Measurements from ENCODE around the gene CSGALNACT2.

CSGALNACT2 gene

DNA sequence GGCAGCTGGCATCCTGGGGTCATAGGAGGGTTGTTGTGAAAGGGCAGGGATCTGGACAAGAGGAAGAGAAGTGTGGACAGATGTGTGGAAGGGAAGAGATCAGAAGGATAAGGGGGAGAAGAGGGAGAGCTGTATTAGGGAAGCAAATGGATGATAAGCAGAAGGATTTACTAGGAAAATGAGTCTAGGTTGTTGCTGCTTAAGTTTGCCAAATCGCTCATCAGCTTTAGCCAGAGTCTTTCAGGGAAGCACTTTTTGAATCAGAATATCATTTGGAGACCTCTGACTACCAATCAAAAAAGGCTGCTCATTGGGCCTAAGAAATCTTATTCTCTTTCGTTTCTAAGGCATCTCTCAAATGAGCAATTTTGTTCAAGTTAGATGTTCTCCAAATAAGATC, 2.6 kb upstream of the CSGALNACT2 start:
- TF ChIP-seq USF1 (IDR thresholded peaks at IDR 0.05) (no peak), CEBPB (IDR thresholded peaks at IDR 0.05) (no peak), EP300 (IDR thresholded peaks at IDR 0.05; ENCODE audit: borderline replicate concordance) (no peak), NFIC (IDR thresholded peaks at IDR 0.05) (no peak), TEAD4 (IDR thresholded peaks at IDR 0.05) (no peak), YY1 (IDR thresholded peaks at IDR 0.05; ENCODE audit: low read depth) (no peak), TAF1 (IDR thresholded peaks at IDR 0.05; ENCODE audit: low read depth) (no peak), MAX (IDR thresholded peaks at IDR 0.05) (no peak), EGR1 (IDR thresholded peaks at IDR 0.05) (no peak), RAD21 (IDR thresholded peaks at IDR 0.05; ENCODE audit: low read depth) (no peak), CREB1 (IDR thresholded peaks at IDR 0.05; ENCODE audit: low read depth) (no peak), REST (IDR thresholded peaks at IDR 0.05; ENCODE audit: low read depth) (no peak), ZBTB7A (IDR thresholded peaks at IDR 0.05; ENCODE audit: low read depth) (no peak), TCF12 (IDR thresholded peaks at IDR 0.05; ENCODE audit: low read depth) (no peak)

GRCh38 chr10:43136432-43136831, 1.8 kb upstream of the CSGALNACT2 start:
- TF ChIP-seq EGR1 (IDR thresholded peaks at IDR 0.05) (no peak), MAX (IDR thresholded peaks at IDR 0.05) (no peak), CREB1 (IDR thresholded peaks at IDR 0.05; ENCODE audit: low read depth) (no peak), NFIC (IDR thresholded peaks at IDR 0.05) (no peak)

DNA sequence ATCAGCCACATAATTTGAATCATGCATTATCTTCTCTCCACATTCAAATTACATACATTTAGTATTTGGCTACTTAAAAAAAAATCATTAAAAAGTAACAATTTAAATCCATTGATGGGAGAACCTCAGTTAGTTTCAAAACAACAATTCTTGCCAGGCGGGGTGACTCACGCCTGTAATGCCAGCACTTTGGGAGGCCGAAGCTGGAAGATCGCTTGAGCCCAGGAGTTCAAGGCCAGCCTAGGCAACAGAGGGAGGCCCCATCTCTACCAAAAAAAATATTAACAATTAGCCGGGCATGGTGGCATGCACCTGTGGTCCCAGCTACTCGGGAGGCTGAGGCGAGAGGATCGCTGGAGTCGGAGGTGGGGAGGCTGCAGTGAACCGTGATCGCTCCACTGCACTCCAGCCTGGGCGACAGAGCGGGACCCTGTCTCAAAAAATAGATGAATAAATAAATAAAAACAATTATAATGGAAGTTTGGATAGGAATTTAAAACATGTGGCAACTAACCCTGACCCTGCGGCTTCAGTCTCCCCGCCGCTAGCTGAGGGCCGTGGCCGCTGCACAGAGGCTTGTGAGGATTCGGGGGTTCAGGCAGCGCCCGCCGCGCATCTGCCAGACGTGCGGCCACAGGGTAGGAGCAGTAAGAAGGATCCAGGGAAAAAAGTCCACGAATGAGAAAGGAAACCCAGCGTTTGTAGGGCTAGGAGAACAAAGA, 1.1 kb upstream of the CSGALNACT2 start:
- TF ChIP-seq USF1 (IDR thresholded peaks at IDR 0.05) (no peak), MAX (IDR thresholded peaks at IDR 0.05) (no peak), EGR1 (IDR thresholded peaks at IDR 0.05) (no peak), TEAD4 (IDR thresholded peaks at IDR 0.05) (no peak), RAD21 (IDR thresholded peaks at IDR 0.05; ENCODE audit: low read depth) (no peak), EP300 (IDR thresholded peaks at IDR 0.05; ENCODE audit: borderline replicate concordance) (no peak), YY1 (IDR thresholded peaks at IDR 0.05; ENCODE audit: low read depth) (no peak), TAF1 (IDR thresholded peaks at IDR 0.05; ENCODE audit: low read depth) (no peak), REST (IDR thresholded peaks at IDR 0.05; ENCODE audit: low read depth) (no peak), NFIC (IDR thresholded peaks at IDR 0.05) (no peak), CREB1 (IDR thresholded peaks at IDR 0.05; ENCODE audit: low read depth) (no peak), ZBTB7A (IDR thresholded peaks at IDR 0.05; ENCODE audit: low read depth) (no peak), CEBPB (IDR thresholded peaks at IDR 0.05) (no peak), TCF12 (IDR thresholded peaks at IDR 0.05; ENCODE audit: low read depth) (no peak), FOXM1 (IDR thresholded peaks at IDR 0.05; ENCODE audit: borderline replicate concordance, low read depth) (no peak)

DNA sequence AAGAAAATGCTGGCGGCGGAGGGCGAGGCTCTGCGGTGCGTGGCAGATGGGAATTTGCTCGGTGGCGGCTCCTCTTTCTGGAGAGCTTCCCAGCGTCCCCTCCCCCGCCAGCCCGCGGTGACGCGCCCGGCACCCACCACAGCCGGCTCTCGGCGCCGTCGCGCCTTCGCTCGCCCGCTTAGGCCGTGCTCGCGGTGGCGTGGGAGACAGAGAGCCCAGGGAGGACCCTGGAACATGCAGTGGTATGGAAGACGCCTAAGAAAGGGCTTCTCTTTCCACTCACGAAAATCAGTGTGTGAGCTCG, 576 bp upstream of the CSGALNACT2 start:
- TF ChIP-seq TAF1 (IDR thresholded peaks at IDR 0.05; ENCODE audit: low read depth) (no peak), MAX (IDR thresholded peaks at IDR 0.05) (peak; percentile 56)

- no peak for TF ChIP-seq USF1 (IDR thresholded peaks at IDR 0.05)
Observed at GRCh38 chr10:43138757-43139241, 554 bp downstream of the CSGALNACT2 start.

DNA sequence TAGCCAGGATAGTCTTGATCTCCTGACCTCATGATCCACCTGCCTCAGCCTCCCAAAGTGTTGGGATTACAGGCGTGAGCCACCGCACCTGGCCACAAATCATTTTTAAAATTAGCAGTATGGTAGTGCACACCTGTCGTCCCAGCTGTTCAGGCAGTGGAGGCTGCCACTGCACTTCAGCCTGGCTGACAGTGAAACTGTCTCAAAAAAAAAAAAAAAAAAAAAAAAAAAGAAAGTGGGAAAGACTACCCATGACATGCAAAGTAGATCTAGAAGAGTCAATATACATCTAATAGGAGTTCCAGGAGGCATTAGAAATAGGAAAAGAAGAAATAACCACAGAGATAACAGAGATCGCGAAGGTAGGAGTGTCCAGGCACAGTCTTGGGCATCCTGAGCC, 3.2 kb downstream of the CSGALNACT2 start:
- TF ChIP-seq TAF1 (IDR thresholded peaks at IDR 0.05; ENCODE audit: low read depth) (no peak), TCF12 (IDR thresholded peaks at IDR 0.05; ENCODE audit: low read depth) (no peak), EGR1 (IDR thresholded peaks at IDR 0.05) (no peak), FOXM1 (IDR thresholded peaks at IDR 0.05; ENCODE audit: borderline replicate concordance, low read depth) (no peak), NFIC (IDR thresholded peaks at IDR 0.05) (no peak), TEAD4 (IDR thresholded peaks at IDR 0.05) (no peak), MAX (IDR thresholded peaks at IDR 0.05) (no peak), USF1 (IDR thresholded peaks at IDR 0.05) (no peak), EP300 (IDR thresholded peaks at IDR 0.05; ENCODE audit: borderline replicate concordance) (no peak), REST (IDR thresholded peaks at IDR 0.05; ENCODE audit: low read depth) (no peak), ZBTB7A (IDR thresholded peaks at IDR 0.05; ENCODE audit: low read depth) (no peak), CEBPB (IDR thresholded peaks at IDR 0.05) (no peak), CREB1 (IDR thresholded peaks at IDR 0.05; ENCODE audit: low read depth) (no peak), YY1 (IDR thresholded peaks at IDR 0.05; ENCODE audit: low read depth) (no peak), RAD21 (IDR thresholded peaks at IDR 0.05; ENCODE audit: low read depth) (no peak)
